GM19035 (cell line): ENCODE results near the gene SGMS1.
A peak's percentile ranks its signal among the peaks of the same experiment; 100 is the strongest.
"Not testable (repeated sequence)": the region's sequence is repeated elsewhere in the genome, so short reads cannot be mapped to it uniquely, and the experiment has no call there.

ENCODE experiments used
- ATAC-seq: cut with Tn5 transposase; IDR thresholded peaks from one replicate; pipeline ENCODE4 v1.9.1; 2021; ENCODE audit not compliant: unreplicated experiment

SGMS1 gene

DNA sequence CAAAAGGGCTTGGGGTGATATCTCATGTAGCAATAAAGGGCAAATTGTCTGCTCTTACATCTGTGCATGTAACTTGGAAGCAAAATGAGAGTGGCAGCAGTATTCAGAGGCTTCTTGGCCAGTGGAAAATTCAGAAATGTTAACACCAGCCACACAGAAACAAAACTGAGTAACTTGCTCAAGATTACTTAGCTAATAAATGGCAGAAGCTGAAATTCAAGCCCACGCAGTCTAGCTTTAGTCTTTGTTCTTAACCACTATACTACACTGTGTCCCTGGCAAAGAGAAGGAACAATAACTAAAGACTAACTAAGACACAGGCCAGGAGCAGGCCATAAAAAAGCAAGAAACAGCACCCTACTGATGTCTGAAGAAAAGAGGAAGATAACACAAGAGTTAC lies 186.5 kb downstream of the SGMS1 start:
- no peak for ATAC-seq

DNA sequence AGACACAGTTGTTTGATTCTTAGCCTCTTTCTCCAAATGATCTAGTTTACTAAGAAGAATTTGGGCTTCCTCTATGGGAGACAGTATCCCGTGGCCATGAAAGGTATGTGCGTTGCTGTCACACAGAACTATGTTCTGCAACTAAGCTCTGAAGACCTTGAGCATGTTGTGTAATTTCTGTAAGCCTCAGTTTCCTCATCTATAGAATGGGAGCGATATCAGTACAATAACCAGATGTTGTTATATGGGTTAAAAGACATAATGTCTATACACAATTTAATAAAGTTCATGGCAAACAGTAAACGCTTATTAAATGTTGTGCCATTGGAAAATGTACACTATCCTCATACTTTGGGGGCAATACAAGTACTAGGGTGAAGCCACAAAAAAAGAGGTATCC lies 187.0 kb downstream of the SGMS1 start:
- no peak for ATAC-seq

DNA sequence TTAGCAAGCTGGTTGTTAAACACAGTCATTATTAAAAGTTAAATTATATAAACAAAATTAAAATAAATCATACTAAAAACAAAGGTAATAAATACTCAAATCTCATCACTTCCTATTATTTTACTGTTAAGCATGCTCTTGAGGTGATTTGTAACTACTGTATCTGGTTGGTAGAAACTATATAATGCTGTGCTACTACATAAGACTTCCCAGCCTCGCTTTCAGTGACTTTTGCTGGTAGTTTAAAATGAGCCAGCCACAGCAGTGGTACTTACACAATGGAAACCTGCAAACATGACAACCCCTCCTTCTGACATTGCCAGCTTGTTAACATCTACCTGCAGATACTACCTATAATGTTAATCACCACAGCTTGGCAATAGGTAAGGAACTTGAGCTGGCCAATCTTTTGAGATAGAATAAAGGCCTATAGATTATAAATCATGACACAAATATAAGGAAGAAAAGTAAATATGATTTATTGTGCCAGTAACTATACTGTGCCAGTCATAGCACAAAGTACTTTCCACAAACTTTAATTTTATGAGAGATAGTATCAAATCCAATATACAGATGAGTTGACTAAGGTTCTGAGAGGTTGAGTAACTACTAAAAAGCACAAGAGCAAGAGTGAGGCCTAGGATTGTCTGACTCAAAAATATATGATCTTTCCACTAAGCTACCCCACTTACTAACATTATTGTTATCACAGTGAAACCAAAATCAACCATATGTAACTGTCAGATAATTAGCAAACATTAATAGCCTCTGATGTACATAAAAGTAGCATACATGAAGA lies 191.3 kb downstream of the SGMS1 start:
- peak; percentile 58 for ATAC-seq

DNA sequence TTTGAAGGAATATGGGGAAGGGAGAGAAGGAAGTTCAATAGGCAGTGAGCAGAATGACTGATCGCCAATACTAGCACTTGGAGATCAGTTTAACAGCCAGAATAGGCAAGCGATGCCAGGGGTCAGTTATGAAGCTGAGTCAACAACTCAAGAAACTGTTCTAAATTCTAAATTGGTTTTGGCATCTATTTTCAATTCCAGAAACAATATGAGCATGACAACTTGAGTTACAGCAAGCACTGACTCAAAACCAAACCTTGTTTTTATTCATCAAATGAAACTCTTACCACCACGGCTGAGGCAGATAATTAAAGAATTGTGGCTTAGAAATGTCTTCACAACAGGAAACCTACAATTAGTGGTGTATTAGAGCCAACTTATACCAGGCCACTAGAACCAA lies 192.0 kb downstream of the SGMS1 start:
- peak; percentile 88 for ATAC-seq

DNA sequence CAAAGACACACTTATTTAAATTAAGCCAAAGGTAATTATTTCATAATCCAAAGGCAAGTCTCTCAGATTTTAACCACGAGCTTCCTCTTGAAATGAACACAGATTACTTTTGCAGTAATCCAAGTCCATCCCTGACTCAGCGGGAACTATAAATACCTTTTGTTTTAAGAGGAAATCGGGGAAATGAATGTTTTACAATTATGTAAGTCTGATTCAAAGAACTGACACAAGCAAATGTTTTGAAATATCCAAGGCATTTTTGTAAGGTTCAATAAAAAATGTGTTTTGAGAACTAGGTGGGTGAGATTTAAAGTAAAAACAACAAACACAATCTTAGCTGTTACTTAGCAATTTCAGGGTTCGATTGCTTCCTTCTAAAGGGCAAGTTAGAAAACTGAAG lies 192.6 kb downstream of the SGMS1 start:
- ATAC-seq, result no peak

DNA sequence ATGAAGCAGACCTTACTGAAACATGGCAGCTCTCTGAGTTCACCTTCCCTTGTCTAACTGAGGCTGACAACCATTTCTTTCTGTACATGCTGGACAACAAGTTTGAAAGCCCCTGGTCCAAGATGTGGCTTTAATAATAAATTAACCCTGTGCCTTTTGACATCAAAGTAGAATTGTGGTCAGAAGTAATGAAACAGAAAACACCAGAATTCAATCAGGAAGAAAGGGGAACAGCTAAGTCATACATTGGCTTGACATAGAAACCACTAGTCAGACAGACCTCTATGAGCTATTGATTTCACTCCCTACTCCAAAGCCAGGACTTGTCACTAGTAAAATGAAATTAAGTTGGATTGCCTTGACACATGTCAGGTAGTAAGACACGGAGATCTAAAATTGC lies 197.3 kb downstream of the SGMS1 start:
- peak; percentile 65 for ATAC-seq

DNA sequence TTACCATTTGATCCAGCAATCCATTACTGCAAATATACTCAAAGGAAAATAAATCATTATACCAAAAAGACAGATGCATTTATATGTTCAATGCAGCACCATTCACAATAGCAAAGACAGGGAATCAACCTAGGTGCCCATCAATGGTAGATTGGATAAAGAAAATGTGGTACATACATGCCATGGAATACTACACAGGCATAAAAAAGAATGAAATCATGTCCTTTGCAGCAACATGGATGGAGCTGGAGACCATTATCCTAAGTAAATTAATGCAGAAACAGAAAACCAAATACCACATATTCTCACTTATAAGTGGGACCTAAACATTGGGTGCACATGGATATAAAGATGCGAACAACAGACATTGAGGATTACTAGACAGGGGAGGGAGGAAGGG lies 198.5 kb downstream of the SGMS1 start:
- ATAC-seq, result not testable (repeated sequence)

DNA sequence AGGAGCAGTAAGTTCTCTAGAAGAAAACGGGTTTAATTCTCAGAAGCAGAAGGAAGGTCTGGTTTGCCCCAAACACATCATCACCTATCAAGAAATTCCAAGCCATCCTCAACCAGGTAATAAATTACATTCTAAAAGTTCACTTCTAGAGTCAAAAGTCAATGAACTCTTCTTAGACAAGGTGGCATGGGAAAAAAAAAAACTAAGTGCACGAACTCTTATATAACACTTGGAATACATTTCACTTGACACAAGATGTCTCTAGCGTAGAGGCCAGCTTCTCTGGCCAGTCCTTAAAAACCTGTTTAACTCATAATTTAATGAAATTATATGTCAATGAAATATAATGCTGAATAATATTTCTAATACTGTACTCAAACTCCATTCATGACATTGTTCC lies 200.3 kb downstream of the SGMS1 start:
- no peak for ATAC-seq

DNA sequence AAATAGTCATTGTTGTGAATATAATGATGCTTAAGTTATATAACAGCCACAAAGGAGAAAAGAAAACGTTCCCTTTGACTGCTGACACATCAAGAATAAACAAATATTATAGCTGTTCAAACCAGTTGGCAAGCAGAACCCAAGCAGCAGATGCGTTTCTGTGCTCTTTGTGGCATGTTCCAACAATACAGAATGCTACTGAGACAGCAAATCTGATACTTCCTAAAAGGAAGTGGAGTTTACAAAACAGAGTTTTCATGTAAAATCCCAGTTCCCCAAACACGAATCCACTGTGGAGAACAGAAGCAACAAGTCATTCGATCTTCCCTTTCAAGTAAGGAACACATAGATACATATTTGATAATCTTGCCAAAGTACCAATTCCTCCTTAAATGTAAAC lies 201.5 kb downstream of the SGMS1 start:
- ATAC-seq, result no peak

DNA sequence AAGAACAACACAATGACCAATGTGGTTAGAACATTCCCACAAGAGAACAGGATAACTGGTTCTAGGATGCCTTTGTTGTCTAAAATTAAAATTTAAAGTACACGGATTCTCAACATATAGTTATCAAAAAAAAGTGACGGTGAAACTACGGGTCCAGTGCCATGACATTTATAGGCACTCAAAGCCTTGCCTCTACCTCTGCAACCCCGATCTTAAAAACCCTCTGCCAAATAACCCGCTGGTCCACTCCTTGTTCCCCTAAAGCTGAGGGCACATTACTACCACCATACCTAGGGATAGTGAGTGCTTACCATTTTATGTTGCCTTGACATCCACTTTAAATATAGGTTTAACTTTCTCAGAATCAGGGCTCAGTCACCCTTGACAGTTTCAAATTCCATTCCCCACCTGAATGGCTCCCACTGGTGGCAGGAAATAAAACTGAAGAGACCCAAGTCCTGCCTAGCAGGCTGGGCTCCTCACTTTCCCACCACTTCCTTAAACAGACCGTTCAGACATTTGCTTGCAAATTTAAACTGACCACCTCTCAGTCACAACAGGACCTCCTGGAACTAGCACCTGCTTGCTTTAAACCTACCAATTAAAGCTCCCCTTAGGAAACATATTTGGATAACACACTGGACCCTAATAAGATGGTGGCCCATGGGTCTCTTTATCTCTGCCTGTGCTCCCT lies 202.6 kb downstream of the SGMS1 start:
- peak; percentile 41 for ATAC-seq

DNA sequence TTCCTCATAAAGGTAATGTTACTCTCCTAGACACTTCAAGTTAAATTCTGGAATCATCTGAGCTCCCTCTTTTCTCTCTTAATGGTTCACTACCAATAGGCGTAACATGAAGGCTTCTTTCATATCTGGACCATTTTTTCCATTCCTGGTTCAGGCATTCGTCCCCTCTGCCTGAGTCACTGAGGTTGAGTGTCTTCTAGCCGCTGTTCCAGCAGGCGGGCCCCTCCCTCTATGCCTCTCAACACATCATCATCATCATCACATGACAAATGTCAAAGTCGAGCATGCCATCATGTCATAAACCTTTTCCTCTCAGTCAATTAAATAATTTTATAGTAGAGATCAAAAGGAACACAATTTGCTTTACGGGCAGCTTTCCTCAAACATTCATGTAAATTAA lies 203.6 kb downstream of the SGMS1 start:
- no peak for ATAC-seq

DNA sequence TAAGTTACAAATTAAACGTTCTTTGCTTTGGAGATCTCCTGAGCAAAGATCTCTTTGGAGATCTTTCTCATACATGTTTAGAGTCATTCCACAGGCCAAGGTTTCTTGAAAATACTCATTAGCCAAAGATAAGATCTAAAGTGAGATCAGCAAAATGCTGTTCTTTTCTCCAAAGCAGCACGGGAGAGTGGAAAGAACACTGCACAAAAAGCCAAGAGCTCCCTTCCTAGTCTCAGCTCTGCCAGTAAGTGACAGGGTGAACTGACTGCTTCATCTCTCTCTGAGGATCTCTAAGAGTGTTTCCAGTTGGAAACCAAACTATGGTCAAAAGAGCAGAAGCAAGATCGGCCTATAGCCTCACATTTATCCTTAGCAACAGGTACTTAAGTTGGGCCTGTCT lies 204.0 kb downstream of the SGMS1 start:
- no peak for ATAC-seq

DNA sequence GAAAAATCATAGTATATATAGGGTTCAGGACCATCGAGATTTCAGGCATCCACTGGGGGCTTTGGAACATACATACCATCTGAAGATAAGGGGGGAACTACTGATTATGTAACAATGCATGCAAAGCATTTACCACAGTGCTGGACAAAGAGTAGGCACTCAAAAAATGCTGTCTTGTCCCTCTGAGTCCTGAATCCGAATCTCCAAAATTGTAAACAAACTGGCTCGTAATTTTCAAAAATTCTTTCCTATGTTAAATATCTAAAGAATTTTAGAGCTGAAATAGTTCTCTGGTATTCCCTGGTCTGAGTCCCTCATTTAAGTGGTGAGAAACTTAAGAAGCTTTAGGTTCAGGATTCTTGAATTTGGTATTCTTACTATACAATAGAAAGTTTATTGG lies 204.7 kb downstream of the SGMS1 start:
- no peak for ATAC-seq

DNA sequence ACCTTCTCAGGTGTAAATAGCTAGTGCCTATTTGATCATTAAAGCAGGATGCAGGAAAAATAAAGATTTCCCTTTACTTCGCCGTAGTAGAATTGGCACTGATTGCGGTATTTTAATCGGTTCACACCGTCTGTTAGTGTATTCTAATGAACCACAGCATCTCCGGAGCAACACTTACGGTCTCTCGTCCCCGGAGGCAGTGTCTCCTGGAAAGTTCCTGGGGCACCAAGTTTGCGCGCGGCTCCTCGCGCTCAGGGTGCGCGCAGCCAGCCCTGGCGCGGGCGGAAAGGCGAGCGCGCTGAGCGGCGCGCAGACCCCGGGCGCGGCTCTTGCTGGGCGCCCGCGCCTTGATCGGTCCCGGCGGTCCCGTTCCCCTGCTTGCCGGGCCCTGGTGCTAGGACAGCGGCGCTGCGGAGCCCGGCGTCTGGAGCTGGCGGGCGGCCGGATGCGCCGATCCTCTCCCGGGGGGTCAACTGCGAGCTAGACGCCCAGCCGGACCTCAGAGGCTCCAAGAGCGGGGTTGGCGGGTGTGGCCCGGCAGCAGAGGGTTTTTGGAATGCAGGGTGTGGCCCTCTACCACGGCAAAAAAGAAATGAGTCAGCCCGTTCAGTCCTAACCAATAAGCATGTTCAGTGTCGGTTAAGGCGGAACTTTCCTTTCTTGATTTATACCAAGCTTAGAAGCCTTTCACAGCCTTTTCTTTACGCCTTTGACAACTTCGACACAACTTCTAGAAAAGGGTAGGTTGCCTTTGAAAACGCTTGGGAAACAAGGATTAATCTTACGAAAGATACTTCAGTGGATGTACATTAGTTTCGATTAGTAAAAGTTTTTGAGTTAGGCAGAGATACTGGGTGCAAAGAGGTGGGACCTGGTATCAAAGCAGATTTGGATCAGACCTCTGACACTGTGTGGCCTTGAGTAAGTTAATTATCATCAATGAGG lies 205.6 kb downstream of the SGMS1 start:
- peak; percentile 84 for ATAC-seq

DNA sequence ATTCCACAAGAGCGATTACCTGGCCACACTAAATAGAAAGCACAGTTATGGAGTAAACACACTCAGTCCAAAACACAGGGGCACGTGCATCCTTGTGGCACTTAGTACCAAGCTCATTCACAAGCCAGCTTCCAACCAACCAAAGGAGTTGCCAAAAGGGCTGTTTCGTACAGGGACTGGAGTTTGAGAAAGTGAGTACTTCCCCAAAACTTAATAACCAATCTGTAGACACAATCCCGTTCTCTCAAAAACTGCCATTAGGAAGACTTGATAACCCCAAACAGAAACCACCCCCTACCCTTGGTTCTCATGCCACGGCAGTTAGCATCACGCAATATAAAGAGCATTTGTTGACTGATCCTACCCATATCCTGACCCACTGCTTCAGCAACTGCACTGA lies 206.3 kb downstream of the SGMS1 start:
- peak; percentile 12 for ATAC-seq

DNA sequence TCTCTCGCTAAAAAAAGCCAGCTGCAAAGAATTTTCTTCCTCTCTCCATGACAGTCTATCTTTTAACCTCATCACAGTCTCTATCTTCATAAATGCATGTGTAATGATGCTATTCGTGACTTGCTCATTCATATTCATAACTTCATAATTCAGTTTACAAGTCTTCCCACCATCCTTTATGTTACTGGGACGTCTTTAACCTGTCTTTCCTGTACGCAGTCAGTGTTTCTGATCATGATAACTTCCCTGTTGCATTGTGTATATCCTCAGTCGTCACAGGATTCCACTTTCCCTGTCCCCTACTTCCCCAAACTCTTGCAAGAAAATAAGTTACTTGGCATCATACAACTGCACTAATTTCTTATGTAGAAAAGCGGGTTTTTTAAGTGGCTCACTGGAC lies 206.9 kb downstream of the SGMS1 start:
- ATAC-seq, result no peak

DNA sequence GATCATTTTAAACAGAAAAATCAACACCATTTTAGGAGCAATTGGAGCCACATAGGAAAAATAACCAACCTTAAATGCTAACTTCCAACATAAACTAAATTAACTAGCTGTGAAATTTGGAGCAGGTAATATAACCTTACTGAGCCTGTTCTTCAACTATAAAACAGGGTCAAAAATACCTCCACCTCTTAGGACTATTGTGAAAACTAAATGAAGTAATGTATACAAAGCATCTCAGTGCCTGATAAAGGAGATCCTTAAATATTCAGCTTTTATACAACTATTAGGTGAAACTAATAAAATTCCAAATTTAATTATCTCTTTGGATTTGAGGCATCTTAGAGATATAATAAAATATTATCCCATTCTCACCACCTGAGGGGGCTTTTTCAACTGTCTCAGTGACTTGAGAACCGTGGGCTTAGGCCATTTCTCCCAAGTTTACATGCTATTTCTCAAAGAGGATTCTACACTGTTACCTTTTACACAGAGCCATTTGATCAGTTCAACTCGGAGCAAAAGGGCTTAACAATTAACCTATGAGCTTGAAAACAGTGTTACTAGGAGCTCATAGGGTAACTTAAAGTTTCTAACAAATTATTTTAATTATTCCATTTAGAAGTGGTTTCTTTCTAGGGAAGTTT lies 207.5 kb downstream of the SGMS1 start:
- no peak for ATAC-seq

DNA sequence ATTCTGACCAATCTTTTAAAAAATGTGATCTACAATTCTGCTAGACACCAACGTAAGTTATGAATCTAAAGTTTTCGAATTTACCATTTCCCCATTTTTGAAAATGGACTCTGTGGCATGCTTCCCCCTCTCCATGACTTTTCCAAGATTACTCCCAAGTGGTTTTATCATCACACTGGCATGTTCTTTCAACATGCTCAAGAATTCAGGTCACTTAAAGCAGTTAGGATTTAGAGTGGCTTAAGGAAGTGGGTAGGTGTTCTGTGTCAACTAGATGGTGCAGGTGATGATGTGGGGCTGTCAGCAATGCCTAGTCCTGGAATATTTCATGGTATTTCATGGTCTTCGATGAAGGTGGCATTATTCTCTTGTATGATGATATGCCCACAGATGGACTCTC lies 208.5 kb downstream of the SGMS1 start:
- ATAC-seq, result no peak

DNA sequence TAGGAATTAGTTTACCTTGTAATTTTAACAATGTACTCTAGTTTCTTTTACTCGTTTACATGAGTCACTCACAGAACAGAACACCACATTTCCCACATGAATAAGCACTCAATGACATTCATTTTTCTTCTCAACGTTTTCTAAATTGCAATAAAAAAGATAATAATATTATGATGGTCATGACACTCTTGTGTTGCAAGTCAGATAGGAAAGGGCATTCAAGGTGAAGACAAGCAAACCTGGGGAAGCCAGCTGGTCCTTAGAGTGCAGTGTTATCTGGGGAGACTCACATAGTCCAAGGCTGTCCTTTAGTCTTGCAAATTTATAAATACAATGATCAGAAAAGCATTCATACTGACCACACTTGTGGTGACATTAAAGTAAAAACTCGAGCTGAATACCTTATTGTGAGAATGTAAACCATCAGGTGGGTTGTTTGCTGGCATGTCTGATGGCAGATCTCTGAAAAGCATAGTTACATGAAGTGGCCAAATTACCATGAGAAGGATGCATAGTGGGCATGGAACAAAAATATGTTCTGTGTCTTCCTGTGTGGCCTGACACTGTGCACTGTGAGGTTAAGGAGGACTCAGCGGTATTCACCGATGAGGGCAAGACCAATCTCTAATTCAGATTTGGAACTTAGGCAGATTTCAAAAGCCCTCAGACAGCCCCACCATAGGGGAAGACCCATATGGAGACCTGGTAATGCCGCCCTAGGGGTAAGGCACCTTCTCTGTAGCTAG lies 213.5 kb downstream of the SGMS1 start:
- ATAC-seq, result no peak

DNA sequence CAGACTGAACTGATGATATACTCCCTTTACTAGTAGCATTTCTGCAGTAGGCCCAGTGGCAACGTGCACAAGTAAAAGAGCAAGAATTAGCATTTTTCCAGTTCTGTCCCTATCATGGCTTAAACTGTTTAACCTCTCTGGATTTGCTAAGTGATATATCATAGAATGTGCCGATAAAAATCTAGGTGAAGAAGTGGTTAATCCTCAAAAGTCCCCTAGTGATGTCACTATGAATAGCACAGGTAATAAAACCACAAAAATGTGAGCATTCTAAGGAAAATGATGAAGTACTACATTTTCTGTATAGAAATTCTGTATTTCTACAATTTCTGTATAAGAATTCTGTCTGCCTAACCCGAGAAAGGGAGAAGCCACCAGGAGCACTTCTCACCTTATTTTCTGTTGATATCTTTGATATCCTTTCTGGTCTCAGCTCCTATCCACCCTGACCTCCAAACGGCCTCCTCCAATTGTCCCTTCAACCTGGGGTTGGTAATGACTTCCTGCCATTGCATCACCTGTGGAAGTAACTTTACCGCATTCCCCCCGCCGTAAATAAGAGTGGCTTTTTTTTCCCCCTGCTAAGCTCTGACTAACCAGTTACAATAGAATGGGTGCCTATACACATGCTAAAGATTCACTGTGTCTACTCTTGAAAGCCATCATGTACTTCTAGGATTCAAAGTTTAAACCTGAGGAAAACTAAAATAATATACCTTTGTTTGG lies 216.5 kb downstream of the SGMS1 start:
- no peak for ATAC-seq
